ENCODE results near the gene ZNF440. TPM values are rescaled to one million over a fixed set of nuclear protein-coding genes. Genes with fewer than 3 reads are reported as not detected.
"Not testable (repeated sequence)": the region's sequence is repeated elsewhere in the genome, so short reads cannot be mapped to it uniquely, and the experiment has no call there.

ZNF440 gene
- total RNA-seq, 1 donor from 2014 or later = 18.5 TPM

DNA sequence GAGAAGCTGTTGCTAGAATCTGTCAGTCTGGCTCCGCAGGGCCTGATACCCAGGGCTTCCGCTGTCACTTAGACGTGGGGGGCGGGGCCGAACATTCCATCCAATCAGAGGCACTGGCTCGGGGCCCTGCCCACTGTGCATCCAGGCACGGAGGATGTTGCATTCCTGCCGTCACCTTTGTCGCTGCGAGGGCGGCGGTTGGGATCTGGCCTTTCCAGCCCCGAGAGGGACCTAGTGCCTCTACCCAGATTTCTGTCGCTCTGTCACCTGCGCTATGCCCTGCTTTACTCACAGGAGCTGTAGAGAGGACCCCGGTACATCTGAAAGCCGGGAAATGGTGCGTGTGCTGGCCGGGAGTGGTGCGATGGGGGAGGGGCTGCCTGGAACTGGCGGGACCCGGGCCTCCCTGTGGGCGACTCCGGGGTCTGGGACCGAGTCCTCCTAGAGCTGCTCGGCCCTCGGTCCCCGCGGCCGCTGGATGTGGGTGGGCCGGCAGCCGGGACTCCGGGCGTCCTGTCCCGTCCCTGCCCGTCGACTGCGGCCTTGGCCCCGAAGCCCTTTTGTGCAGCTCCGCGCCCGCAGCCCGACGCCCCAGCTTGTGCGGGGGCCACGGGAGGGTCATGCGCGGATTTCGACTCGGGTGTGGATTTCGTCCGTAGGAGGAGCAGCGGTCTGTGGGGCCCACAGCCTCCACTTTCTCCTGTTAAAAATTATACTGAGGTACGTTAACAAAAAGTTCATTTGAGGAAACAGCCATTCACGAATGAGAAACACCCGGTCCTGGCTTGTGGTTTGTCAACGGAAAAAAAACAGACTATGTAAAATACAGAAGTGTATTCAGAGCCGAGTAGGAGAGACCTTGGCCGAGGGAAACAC, 34.8 kb downstream of the ZNF440 start, which contains the start of gene ZNF439:
Gene ZNF439 (plus strand): TSS at position 133 of the 876 bp plus-strand sequence. CDS start 142 bp downstream, at position 275.
- peak; percentile 99 for ATAC-seq (ENCODE audit: low read depth)
- TF ChIP-seq, protein P1, sequence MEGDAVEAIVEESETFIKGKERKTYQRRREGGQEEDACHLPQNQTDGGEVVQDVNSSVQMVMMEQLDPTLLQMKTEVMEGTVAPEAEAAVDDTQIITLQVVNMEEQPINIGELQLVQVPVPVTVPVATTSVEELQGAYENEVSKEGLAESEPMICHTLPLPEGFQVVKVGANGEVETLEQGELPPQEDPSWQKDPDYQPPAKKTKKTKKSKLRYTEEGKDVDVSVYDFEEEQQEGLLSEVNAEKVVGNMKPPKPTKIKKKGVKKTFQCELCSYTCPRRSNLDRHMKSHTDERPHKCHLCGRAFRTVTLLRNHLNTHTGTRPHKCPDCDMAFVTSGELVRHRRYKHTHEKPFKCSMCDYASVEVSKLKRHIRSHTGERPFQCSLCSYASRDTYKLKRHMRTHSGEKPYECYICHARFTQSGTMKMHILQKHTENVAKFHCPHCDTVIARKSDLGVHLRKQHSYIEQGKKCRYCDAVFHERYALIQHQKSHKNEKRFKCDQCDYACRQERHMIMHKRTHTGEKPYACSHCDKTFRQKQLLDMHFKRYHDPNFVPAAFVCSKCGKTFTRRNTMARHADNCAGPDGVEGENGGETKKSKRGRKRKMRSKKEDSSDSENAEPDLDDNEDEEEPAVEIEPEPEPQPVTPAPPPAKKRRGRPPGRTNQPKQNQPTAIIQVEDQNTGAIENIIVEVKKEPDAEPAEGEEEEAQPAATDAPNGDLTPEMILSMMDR (IDR thresholded peaks at IDR 0.05) = no peak
- peak within 1 kb of the TSS; percentile 92 for H3K27ac Mint-ChIP-seq
- ChIA-PET CTCF (interaction anchor here (0.6 kb wide), 1 partner anchor 278 kb away, joined by 4 read pairs; no protein-coding TSS in a partner anchor), POLR2A (interaction anchor here (0.5 to 1.6 kb wide), 7 partner anchors 11 to 796 kb away, joined by 3 to 7 read pairs (median 3); partner anchors contain the start of genes ZNF136, ZNF441 and ZNF491)
- no peaks in the 10 kb centered on the region for H3K27me3 Mint-ChIP-seq
- peak within 1 kb of the TSS; percentile 94 for H3K4me3 Mint-ChIP-seq
- H3K36me3 Mint-ChIP-seq (ENCODE audit: low read depth) = peaks cover 17% of the 10 kb centered on the region
- intact Hi-C loops (cut with micrococcal nuclease) = loop anchor here (1.0 to 2.0 kb wide), 6 partner anchors 35 to 592 kb away; partner anchors contain the start of genes ZNF440, ZNF443, ZNF491 and ZNF627
- H3K9me3 Mint-ChIP-seq = no peaks in the 10 kb centered on the region
- H3K4me1 Mint-ChIP-seq = peaks cover 36% of the 10 kb centered on the region
- DNase-seq = peak; percentile 87

DNA sequence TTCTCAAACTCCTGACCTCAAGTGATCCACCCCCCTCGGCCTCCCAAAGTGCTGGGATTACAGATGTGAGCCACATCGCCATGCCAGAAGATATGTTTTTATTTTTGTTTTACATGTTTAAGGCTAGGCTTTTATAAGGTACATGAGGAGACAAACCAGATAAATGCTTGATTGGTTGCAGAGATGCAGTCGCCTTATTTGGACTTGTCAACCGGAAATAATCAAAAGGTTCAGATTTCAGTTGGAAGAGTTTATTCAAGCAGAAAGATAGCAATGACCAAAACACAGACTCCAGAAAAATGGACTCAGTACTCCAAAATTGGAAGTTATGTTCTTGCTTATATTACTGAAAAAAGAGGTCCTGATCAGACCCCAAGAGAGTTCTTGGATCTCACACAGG, 36.2 kb downstream of the ZNF440 start:
- DNase-seq; CTCF ChIA-PET; POLR2A ChIA-PET; H3K27me3 Mint-ChIP-seq; ATAC-seq (ENCODE audit: low read depth); intact Hi-C loops (cut with micrococcal nuclease); H3K27ac Mint-ChIP-seq; H3K4me3 Mint-ChIP-seq; H3K9me3 Mint-ChIP-seq: not testable (repeated sequence)
- Mint-ChIP-seq H3K4me1 (peaks cover 36% of the 10 kb centered on the region), H3K36me3 (ENCODE audit: low read depth) (peaks cover 26% of the 10 kb centered on the region)

DNA sequence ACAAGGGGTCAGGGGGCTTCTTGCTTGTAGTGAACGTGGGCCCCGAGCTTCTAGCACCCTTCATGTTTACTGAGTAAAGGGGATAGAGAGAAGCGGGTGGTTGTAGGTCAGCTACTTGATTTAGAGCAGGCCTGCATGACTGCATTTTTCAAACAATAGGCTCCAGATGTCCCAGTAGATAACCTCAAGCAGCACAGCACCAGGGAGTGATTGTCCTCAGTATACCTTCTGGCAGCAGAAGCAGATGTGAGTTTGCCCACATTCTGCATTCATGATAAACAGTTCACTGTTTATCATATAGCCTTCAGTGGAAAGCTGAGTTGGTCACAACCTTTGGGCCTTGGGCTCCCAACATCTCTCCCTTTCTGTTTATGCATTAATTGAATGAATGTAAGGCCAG, 39.3 kb downstream of the ZNF440 start:
- Mint-ChIP-seq H3K4me1 (peaks cover 32% of the 10 kb centered on the region), H3K36me3 (ENCODE audit: low read depth) (peaks cover 47% of the 10 kb centered on the region), H3K9me3 (peaks cover 2% of the 10 kb centered on the region), H3K27ac (no peak overlapping the region), H3K4me3 (no peak overlapping the region), H3K27me3 (no peaks in the 10 kb centered on the region)
- TF ChIP-seq, protein P1 (IDR thresholded peaks at IDR 0.05) = no peak
- intact Hi-C loops (cut with micrococcal nuclease) = no loop called here
- no peak for DNase-seq
- ChIA-PET CTCF (no interaction called here), POLR2A (no interaction called here)
- ATAC-seq (ENCODE audit: low read depth) = no peak

DNA sequence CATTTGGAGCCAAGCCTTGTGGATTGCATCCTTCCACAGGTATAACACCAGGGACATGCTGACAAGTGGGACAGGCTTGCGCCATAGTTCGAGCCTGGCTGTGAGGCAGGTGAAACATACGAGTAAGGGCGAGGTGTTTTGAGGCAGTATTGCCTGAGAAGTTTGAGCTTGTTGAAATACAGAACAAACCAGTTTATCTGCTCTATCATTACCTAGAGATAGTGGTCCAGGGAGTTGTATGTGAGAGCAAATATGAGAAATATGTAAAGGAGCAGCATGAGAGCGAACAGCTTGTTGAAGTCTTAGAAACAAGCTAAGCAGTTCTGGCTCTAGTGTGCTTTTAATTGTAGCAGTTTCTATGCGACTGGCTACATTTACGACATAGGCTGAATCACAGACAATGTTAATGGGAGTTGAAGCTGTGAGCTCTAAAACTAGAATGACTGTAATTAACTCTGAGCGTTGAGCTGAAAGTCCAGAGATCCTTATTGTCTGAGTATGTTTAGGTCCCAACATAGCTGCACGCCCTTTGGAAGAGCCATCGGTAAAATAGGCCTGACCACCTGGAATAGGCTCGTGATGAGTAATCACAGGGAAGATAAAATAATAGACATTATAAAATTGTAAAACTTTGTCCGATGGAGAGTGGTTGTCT, 42.6 kb downstream of the ZNF440 start:
- Mint-ChIP-seq H3K4me1 (peaks cover 4% of the 10 kb centered on the region), H3K27me3 (no peaks in the 10 kb centered on the region), H3K9me3 (peaks cover 2% of the 10 kb centered on the region), H3K36me3 (ENCODE audit: low read depth) (peaks cover 69% of the 10 kb centered on the region), H3K4me3 (no peak overlapping the region), H3K27ac (no peak overlapping the region)
- ATAC-seq (ENCODE audit: low read depth) (no peak), DNase-seq (no peak)
- intact Hi-C loops (cut with micrococcal nuclease) = no loop called here
- CTCF ChIA-PET = no interaction called here
- TF ChIP-seq, protein P1 (IDR thresholded peaks at IDR 0.05) = no peak
- POLR2A ChIA-PET = interaction anchor here (0.6 kb wide), 1 partner anchor 637 kb away, joined by 5 read pairs; no protein-coding TSS in a partner anchor

DNA sequence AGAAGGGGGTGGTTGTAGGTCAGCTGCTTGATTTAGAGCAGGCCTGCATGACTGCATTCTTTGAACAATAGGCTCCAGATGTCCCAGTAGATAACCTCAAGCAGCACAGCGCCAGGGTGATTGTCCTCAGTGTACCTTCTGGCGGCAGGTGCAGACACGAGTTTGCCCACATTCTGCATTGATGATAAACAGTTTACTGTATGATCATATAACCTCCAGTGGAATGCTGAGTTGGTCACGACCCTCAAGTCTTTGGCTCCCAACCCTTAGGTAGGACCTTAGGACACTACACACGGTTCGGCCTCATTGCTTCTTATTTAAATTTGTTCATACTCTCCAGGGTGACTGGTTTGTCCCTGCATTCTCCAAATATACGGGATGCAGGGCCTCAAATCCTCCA, 46.6 kb downstream of the ZNF440 start:
- H3K4me1 Mint-ChIP-seq = peaks cover 2% of the 10 kb centered on the region
- TF ChIP-seq, protein P1 (IDR thresholded peaks at IDR 0.05) = no peak
- POLR2A ChIA-PET = no interaction called here
- H3K9me3 Mint-ChIP-seq = peaks cover 16% of the 10 kb centered on the region
- no peaks in the 10 kb centered on the region for H3K27me3 Mint-ChIP-seq
- H3K27ac Mint-ChIP-seq = no peak overlapping the region
- DNase-seq = no peak
- intact Hi-C loops (cut with micrococcal nuclease) = no loop called here
- CTCF ChIA-PET = no interaction called here
- H3K4me3 Mint-ChIP-seq = no peak overlapping the region
- H3K36me3 Mint-ChIP-seq (ENCODE audit: low read depth) = peaks cover 83% of the 10 kb centered on the region
- ATAC-seq (ENCODE audit: low read depth) = no peak
